ENCODE results near the gene SMCO2. TPM values are rescaled to one million over a fixed set of nuclear protein-coding genes. Genes with fewer than 3 reads are reported as not detected.

Gene SMCO2
- total and polyA plus RNA-seq, 7 donors: 0.15 TPM; not detected in 6

- 2 to 5% methylated on average over 16 of the region's 16 CpGs for WGBS, 2 donors
- peak overlapping the region; percentile 86 to 88 (median 87) for H3K27ac ChIP-seq
- H3K4me1 ChIP-seq: peaks cover 0 to 19% (median 7%) of the 10 kb centered on the region in 4 donors
- DNase-seq: peak; percentile 72
- H3K36me3 ChIP-seq: no peaks in the 10 kb centered on the region
- no peaks in the 10 kb centered on the region for H3K27me3 ChIP-seq
- H3K9me3 ChIP-seq: no peaks in the 10 kb centered on the region
- TF ChIP-seq POLR2A (IDR thresholded peaks at IDR 0.05) (peak in 1 of 2 donors; percentile 9), CTCF (IDR thresholded peaks at IDR 0.05) (peak in 1 of 4 experiments; percentile 11), POLR2AphosphoS5 (IDR thresholded peaks at IDR 0.05) (peak in 1 of 4 donors; percentile 39), EP300 (IDR thresholded peaks at IDR 0.05) (no peak)
- H3K4me3 ChIP-seq: peak overlapping the region; percentile 47 to 73 (median 69)
- intact Hi-C loops (cut with DNase I): loop anchor here (2.0 to 10.0 kb wide), 3 partner anchors 88 to 128 kb away; no protein-coding TSS in a partner anchor
Measured at GRCh38 chr12:27524839-27525753, 78.6 kb downstream of the SMCO2 start.

GRCh38 chr12:27527512-27527911 is 81.0 kb downstream of the SMCO2 start:
- no peak for TF ChIP-seq POLR2AphosphoS5 (IDR thresholded peaks at IDR 0.05)
- TF ChIP-seq EP300 (IDR thresholded peaks at IDR 0.05): no peak
- no peak for TF ChIP-seq CTCF (IDR thresholded peaks at IDR 0.05)
- TF ChIP-seq POLR2A (IDR thresholded peaks at IDR 0.05): no peak
- no peaks in the 10 kb centered on the region for H3K9me3 ChIP-seq
- DNase-seq: no peak
- H3K4me1 ChIP-seq: peaks cover 0 to 40% (median 25%) of the 10 kb centered on the region in 4 donors
- no peaks in the 10 kb centered on the region for H3K27me3 ChIP-seq
- no peak overlapping the region for H3K27ac ChIP-seq
- 86 to 92% methylated on average over 9 of the region's 9 CpGs for WGBS, 2 donors
- no peak overlapping the region for H3K4me3 ChIP-seq
- no peaks in the 10 kb centered on the region for H3K36me3 ChIP-seq
- intact Hi-C loops (cut with DNase I): loop anchor here (10.0 kb wide), 1 partner anchor 87 kb away; no protein-coding TSS in a partner anchor

- DNase-seq: no peak
- no peak overlapping the region for H3K27ac ChIP-seq
- H3K4me1 ChIP-seq: peaks cover 0 to 31% (median 22%) of the 10 kb centered on the region in 4 donors
- no peak overlapping the region for H3K4me3 ChIP-seq
- no peaks in the 10 kb centered on the region for H3K36me3 ChIP-seq
- H3K9me3 ChIP-seq: no peaks in the 10 kb centered on the region
- 84 to 90% methylated on average over 3 of the region's 3 CpGs for WGBS, 2 donors
- intact Hi-C loops (cut with DNase I): loop anchor here (10.0 kb wide), 1 partner anchor 86 kb away; no protein-coding TSS in a partner anchor
- no peaks in the 10 kb centered on the region for H3K27me3 ChIP-seq
- TF ChIP-seq CTCF (IDR thresholded peaks at IDR 0.05) (no peak), POLR2AphosphoS5 (IDR thresholded peaks at IDR 0.05) (no peak), POLR2A (IDR thresholded peaks at IDR 0.05) (no peak), EP300 (IDR thresholded peaks at IDR 0.05) (no peak)
Measured at GRCh38 chr12:27528788-27529187, 82.3 kb downstream of the SMCO2 start.

- WGBS, 2 donors: 75 to 82% methylated on average over 7 of the region's 7 CpGs
- Histone ChIP-seq H3K4me1 (peaks cover 0 to 31% (median 22%) of the 10 kb centered on the region in 4 donors), H3K27me3 (no peaks in the 10 kb centered on the region), H3K27ac (no peak overlapping the region), H3K9me3 (no peaks in the 10 kb centered on the region), H3K4me3 (no peak overlapping the region), H3K36me3 (no peaks in the 10 kb centered on the region)
- intact Hi-C loops (cut with DNase I): no loop called here
- TF ChIP-seq POLR2A (IDR thresholded peaks at IDR 0.05): no peak
- no peak for TF ChIP-seq POLR2AphosphoS5 (IDR thresholded peaks at IDR 0.05)
- TF ChIP-seq EP300 (IDR thresholded peaks at IDR 0.05): no peak
- TF ChIP-seq CTCF (IDR thresholded peaks at IDR 0.05): no peak
- DNase-seq: no peak
Measured at GRCh38 chr12:27530157-27530922, 83.8 kb downstream of the SMCO2 start.
